ENCODE measurements around the gene TMEM151A.

The TMEM151A gene

GRCh38 chr11:66323684-66324083 is 32.0 kb downstream of the TMEM151A start:
- no peak for DNase-seq (ENCODE audit: low spot score)

GRCh38 chr11:66324664-66325063 is 33.0 kb downstream of the TMEM151A start:
- no peak for DNase-seq (ENCODE audit: low spot score)

GRCh38 chr11:66325263-66325671 is 33.6 kb downstream of the TMEM151A start:
- no peak for DNase-seq (ENCODE audit: low spot score)

GRCh38 chr11:66326261-66327111 is 34.8 kb downstream of the TMEM151A start:
- no peak for DNase-seq (ENCODE audit: low spot score)

- DNase-seq (ENCODE audit: low spot score) = no peak
Observed at GRCh38 chr11:66327171-66328030, 35.7 kb downstream of the TMEM151A start.

- no peak for DNase-seq (ENCODE audit: low spot score)
Observed at GRCh38 chr11:66328031-66328301, 36.3 kb downstream of the TMEM151A start.

- peak; percentile 80 for DNase-seq (ENCODE audit: low spot score)
Observed at GRCh38 chr11:66328302-66329144, 36.8 kb downstream of the TMEM151A start.

- no peak for DNase-seq (ENCODE audit: low spot score)
Observed at GRCh38 chr11:66329165-66329673, 37.5 kb downstream of the TMEM151A start.

- no peak for DNase-seq (ENCODE audit: low spot score)
Observed at GRCh38 chr11:66330931-66331330, 39.2 kb downstream of the TMEM151A start.

GRCh38 chr11:66331542-66332370 is 40.1 kb downstream of the TMEM151A start:
- no peak for DNase-seq (ENCODE audit: low spot score)

- DNase-seq (ENCODE audit: low spot score) = no peak
Observed at GRCh38 chr11:66332371-66333219, 40.9 kb downstream of the TMEM151A start.

- no peak for DNase-seq (ENCODE audit: low spot score)
Observed at GRCh38 chr11:66333220-66333877, 41.7 kb downstream of the TMEM151A start.

GRCh38 chr11:66333896-66334604 is 42.4 kb downstream of the TMEM151A start:
- DNase-seq (ENCODE audit: low spot score) = peak; percentile 44

- DNase-seq (ENCODE audit: low spot score) = no peak
Observed at GRCh38 chr11:66334605-66335442, 43.1 kb downstream of the TMEM151A start.

- DNase-seq (ENCODE audit: low spot score) = peak; percentile 50
Observed at GRCh38 chr11:66335531-66336233, 44.0 kb downstream of the TMEM151A start.

- DNase-seq (ENCODE audit: low spot score) = peak; percentile 93
Observed at GRCh38 chr11:66336234-66337102, 44.8 kb downstream of the TMEM151A start, which contains the start of gene RIN1. Gene RIN1 (minus strand): TSS chr11:66336434. CDS start chr11:66336402, 32 bp downstream.

Data from cerebellar cortex (tissue), 1 donor.